Neural cell (in vitro differentiated cells): ENCODE data around the gene ZNHIT3. TPM values are rescaled to one million over a fixed set of nuclear protein-coding genes. Genes with fewer than 3 reads are reported as not detected.

Experiments used
- H2AFZ ChIP-seq: fragments of 200-600, 300-800 bp; sonication (generic), shearing (Covaris generic); 2 replicates; pipeline ENCODE4 v1.6.0; 2014; ENCODE audit warnings: low read depth, mild to moderate bottlenecking, antibody characterized with exemption, low read length, moderate library complexity
- H3F3A ChIP-seq: fragments of 200-600 bp; shearing (Covaris generic); 2 replicates; pipeline ENCODE4 v1.6.1; 2016; ENCODE audit warnings: mild to moderate bottlenecking, moderate library complexity, mixed read lengths, antibody characterized with exemption, low read length; ENCODE audit not compliant: insufficient read depth, poor library complexity, severe bottlenecking
- H3K27ac ChIP-seq: fragments of 200-600, 300-800 bp; sonication (generic), shearing (Covaris generic); 2 replicates; pipeline ENCODE4 v1.5.1; 2014; ENCODE audit warnings: mild to moderate bottlenecking, low read length, moderate library complexity
- H3K27me3 ChIP-seq: fragments of 300-800, 200-600 bp; sonication (generic), shearing (Covaris generic); 2 replicates; pipeline ENCODE4 v1.6.0; 2014; ENCODE audit warnings: mild to moderate bottlenecking, low read depth, low read length, moderate library complexity; ENCODE audit not compliant: insufficient read depth
- H3K36me3 ChIP-seq: fragments of 300-800, 200-600 bp; sonication (generic), shearing (Covaris generic); 2 replicates; pipeline ENCODE4 v1.5.1; 2014; ENCODE audit warnings: mild to moderate bottlenecking, antibody characterized with exemption, low read length, moderate library complexity; ENCODE audit not compliant: insufficient read depth
- H3K4me2 ChIP-seq: fragments of 300-800, 200-600 bp; sonication (generic), shearing (Covaris generic); 2 replicates; pipeline ENCODE4 v1.6.0; 2014; ENCODE audit warnings: mild to moderate bottlenecking, low read length
- H3K4me3 ChIP-seq: fragments of 300-800, 200-600 bp; sonication (generic), shearing (Covaris generic); 2 replicates; pipeline ENCODE4 v1.5.1; 2014; ENCODE audit warnings: mild to moderate bottlenecking, low read length, moderate library complexity
- H3K79me2 ChIP-seq: fragments of 200-600 bp; shearing (Covaris generic); replicated peaks from 2 replicates; pipeline ENCODE4 v1.6.0; 2014; ENCODE audit warnings: mild to moderate bottlenecking, low read length, moderate library complexity; ENCODE audit not compliant: insufficient read depth
- H3K9ac ChIP-seq: fragments of 300-800, 200-600 bp; sonication (generic), shearing (Covaris generic); 2 replicates; pipeline ENCODE4 v1.6.1; 2016; ENCODE audit warnings: mild to moderate bottlenecking, low read length, mixed read lengths
- H3K9me2 ChIP-seq: fragments of 200-600 bp; shearing (Covaris generic); 2 replicates; pipeline ENCODE4 v1.6.1; 2016; ENCODE audit warnings: mild to moderate bottlenecking, low read length, mixed read lengths; ENCODE audit not compliant: insufficient read depth
- H3K9me3 ChIP-seq: fragments of 200-600, 300-800 bp; sonication (generic), shearing (Covaris generic); 2 replicates; pipeline ENCODE4 v1.6.1; 2016; ENCODE audit warnings: mild to moderate bottlenecking, mixed run types, low read length, moderate library complexity, mixed read lengths
- H4K20me1 ChIP-seq: fragments of 200-600 bp; shearing (Covaris generic); 2 replicates; pipeline ENCODE4 v1.6.1; 2016; ENCODE audit warnings: mild to moderate bottlenecking, mixed run types; ENCODE audit not compliant: insufficient read depth
- CTCF ChIP-seq: fragments of 450-650 bp; IDR thresholded peaks from 2 replicates; pipeline ENCODE4 v1.5.1; 2014; ENCODE audit warnings: antibody characterized with exemption, mild to moderate bottlenecking, moderate library complexity; ENCODE audit not compliant: poor library complexity, severe bottlenecking
- EP300 ChIP-seq: fragments of 450-650 bp; conservative IDR thresholded peaks from 2 replicates; pipeline ENCODE4 v1.6.1; 2014; ENCODE audit warnings: antibody characterized with exemption, mild to moderate bottlenecking, moderate library complexity; ENCODE audit not compliant: poor library complexity, severe bottlenecking
- EZH2 ChIP-seq: fragments of 200-600, 300-800 bp; shearing (Covaris generic), sonication (generic); IDR thresholded peaks from 2 replicates; pipeline ENCODE4 v1.6.1; 2014; ENCODE audit warnings: antibody characterized with exemption, low read length, borderline replicate concordance, mild to moderate bottlenecking; ENCODE audit not compliant: insufficient read depth, poor library complexity, severe bottlenecking
- MXI1 ChIP-seq: fragments of 450-650 bp; conservative IDR thresholded peaks from 2 replicates; pipeline ENCODE4 v1.6.1; 2014; ENCODE audit warnings: antibody characterized with exemption, mild to moderate bottlenecking; ENCODE audit not compliant: poor library complexity, severe bottlenecking
- POLR2AphosphoS5 ChIP-seq: IDR thresholded peaks from 2 replicates; pipeline ENCODE4 v1.6.1; 2012
- RAD21 ChIP-seq: fragments of 450-650 bp; conservative IDR thresholded peaks from 2 replicates; pipeline ENCODE4 v1.6.1; 2014; ENCODE audit warnings: antibody characterized with exemption, mild to moderate bottlenecking, moderate library complexity
- REST ChIP-seq: IDR thresholded peaks from 2 replicates; pipeline ENCODE4 v1.6.1; 2012; ENCODE audit warnings: borderline replicate concordance
- SMC3 ChIP-seq: fragments of 450-650 bp; conservative IDR thresholded peaks from 2 replicates; pipeline ENCODE4 v1.6.1; 2014; ENCODE audit warnings: antibody characterized with exemption, mild to moderate bottlenecking, moderate library complexity; ENCODE audit not compliant: poor library complexity
- TAF1 ChIP-seq: IDR thresholded peaks from 2 replicates; pipeline ENCODE4 v1.6.1; 2012; ENCODE audit warnings: low read depth
- polyA plus RNA-seq: library from polyadenylated mRNA; depleted of rRNA; stranded (reverse); fragments of >200 nt; gene quantifications from 2 replicates; pipeline ENCODE4 v1.2.3, GENCODE V29; 2014

Gene ZNHIT3
- polyA plus RNA-seq, 1 donor from 2014 or later, result 226 TPM

- H3K79me2 ChIP-seq, result no peaks in the 10 kb centered on the region
- no peaks in the 10 kb centered on the region for H3K27me3 ChIP-seq
- H3K4me3 ChIP-seq, result peak overlapping the region; percentile 99
- H3K9me3 ChIP-seq, result no peaks in the 10 kb centered on the region
- peaks cover 6% of the 10 kb centered on the region for H3F3A ChIP-seq
- peak overlapping the region; percentile 84 for H3K9ac ChIP-seq
- H2AFZ ChIP-seq, result peak overlapping the region; percentile 96
- H3K27ac ChIP-seq, result peak overlapping the region; percentile 83
- TF ChIP-seq CTCF, result peak; percentile 67
- TF ChIP-seq TAF1, result no peak
- H3K36me3 ChIP-seq, result no peaks in the 10 kb centered on the region
- H3K9me2 ChIP-seq, result no peaks in the 10 kb centered on the region
- no peaks in the 10 kb centered on the region for H4K20me1 ChIP-seq
- H3K4me2 ChIP-seq, result peak overlapping the region; percentile 57
Measured at GRCh38 chr17:36533935-36534839, 47.7 kb downstream of the ZNHIT3 start.

DNA sequence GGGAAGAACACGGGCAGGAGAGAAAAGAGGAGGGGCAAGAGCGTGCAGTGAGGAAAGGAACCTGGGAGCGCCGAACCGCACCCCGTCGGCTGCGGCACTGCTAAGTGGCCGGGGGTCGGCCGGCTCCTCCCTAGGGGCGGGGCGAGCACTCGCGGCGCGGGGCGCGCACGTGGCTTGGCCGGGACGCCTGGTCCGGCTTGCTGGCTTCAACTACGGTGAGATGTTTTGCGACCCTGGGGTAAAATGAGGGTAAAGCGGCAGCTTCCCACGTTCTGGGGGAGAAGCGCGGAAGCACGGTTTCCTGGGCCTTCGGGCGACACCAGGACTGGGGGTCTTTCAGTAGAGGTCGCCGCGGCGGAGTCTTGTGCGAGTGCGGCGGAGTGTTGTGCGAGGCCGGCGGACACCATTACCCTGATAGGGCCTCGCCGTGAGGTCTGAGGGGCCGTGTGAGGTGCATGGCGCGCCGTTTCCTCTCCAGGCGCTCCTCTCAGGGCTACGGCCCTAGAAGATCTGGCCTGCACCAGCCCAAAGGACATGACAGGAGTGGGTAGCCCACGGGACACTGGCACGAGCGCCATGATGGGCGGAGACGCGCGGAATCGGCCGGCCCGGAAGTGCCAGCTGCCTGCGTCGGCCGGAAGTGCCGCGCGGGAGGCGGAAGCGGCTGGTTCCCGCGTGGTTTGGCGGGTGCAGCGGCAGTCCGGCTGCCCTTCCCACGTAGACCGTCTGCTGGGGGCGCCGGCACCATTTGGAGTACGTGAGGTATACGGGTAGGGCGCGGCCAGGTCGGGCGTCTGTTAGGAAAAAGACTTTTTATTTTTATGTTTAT, 48.6 kb downstream of the ZNHIT3 start, which contains the start of the genes MYO19 and PIGW:
Gene MYO19 (minus strand): TSS at position 29 of the 829 bp plus-strand sequence. CDS start 2,330 bp downstream, outside the sequence.
Gene PIGW (plus strand): TSS at position 148 of the 829 bp plus-strand sequence. CDS start 2,115 bp downstream, outside the sequence.
- H3K9me3 ChIP-seq, result no peaks in the 10 kb centered on the region
- TF ChIP-seq REST (peak; percentile 41), TAF1 (no peak), EP300 (no peak), SMC3 (peak; percentile 18), POLR2AphosphoS5 (peak; percentile 95), CTCF (peak; percentile 51), MXI1 (peak; percentile 98), EZH2 (no peak), RAD21 (peak; percentile 7)
- H3K4me3 ChIP-seq, result peak within 1 kb of the TSS; percentile 99
- peak within 1 kb of the TSS; percentile 83 for H3K27ac ChIP-seq
- H3K36me3 ChIP-seq, result no peaks in the 10 kb centered on the region
- peak within 1 kb of the TSS; percentile 96 for H2AFZ ChIP-seq
- H3K9me2 ChIP-seq, result no peaks in the 10 kb centered on the region
- H3K27me3 ChIP-seq, result no peaks in the 10 kb centered on the region
- peak within 1 kb of the TSS; percentile 84 for H3K9ac ChIP-seq
- H3K79me2 ChIP-seq, result no peaks in the 10 kb centered on the region
- H3F3A ChIP-seq, result peaks cover 6% of the 10 kb centered on the region
- H3K4me2 ChIP-seq, result peak within 1 kb of the TSS; percentile 57
- H4K20me1 ChIP-seq, result no peaks in the 10 kb centered on the region
